Endothelial cell of umbilical vein (primary cell): Measurements from ENCODE around the gene OR5AR1. TPM values are rescaled to one million over a fixed set of nuclear protein-coding genes. Genes with fewer than 3 reads are reported as not detected.

Experiments
- BruUV-seq: library from RNA; stranded (reverse); fragments of 400-500 nt; replicated peaks from 2 replicates; lab custom pipeline; 2021; lab: Mats Ljungman, UMichigan
- CTCF ChIA-PET: fragments of 300-600, 350-600 bp; sonication (Branson Sonifier 250); formaldehyde crosslinking; loops from one replicate; lab custom pipeline; 2021; ENCODE audit warnings: antibody characterized with exemption, inconsistent platforms; lab: Charles Lee
- POLR2A ChIA-PET: fragments of 300-600, 350-600 bp; sonication (Branson Sonifier 250); formaldehyde crosslinking; loops from one replicate; lab custom pipeline; 2021; ENCODE audit warnings: antibody characterized with exemption, inconsistent platforms; lab: Charles Lee
- DNase-seq: peaks from one replicate; pipeline ENCODE4 v3.0.0-alpha.2; 2011; ENCODE audit warnings: low read depth, low spot score
- FAIRE-seq: peaks from 2 replicates; lab custom pipeline; 2011; peaks lifted over from hg19 to GRCh38; lab: Jason Lieb, UNC
- H2AFZ ChIP-seq: 2 replicates; pipeline ENCODE4 v1.6.0; 2012; ENCODE audit warnings: low read depth, low read length, control low read depth, inconsistent platforms
- H3K27ac ChIP-seq: 2 replicates; pipeline ENCODE4 v1.5.1; 2011; ENCODE audit warnings: low read depth, mild to moderate bottlenecking, control low read depth, low read length, moderate library complexity; ENCODE audit not compliant: insufficient read depth
- H3K27me3 ChIP-seq, 2 experiments: 2 replicates each; pipeline versions ENCODE4 v1.6.0 to v1.6.1; 2011; ENCODE audit warnings: low read length in 2 of 2, mixed read lengths in 1 of 2; ENCODE audit not compliant: control insufficient read depth in 2 of 2, insufficient read depth in 2 of 2
- H3K36me3 ChIP-seq, 2 experiments: 2 replicates in 1 of 2; 3 replicates in 1 of 2; pipeline ENCODE4 v1.5.1; 2011; ENCODE audit warnings: low read length in 2 of 2, mild to moderate bottlenecking in 1 of 2, moderate library complexity in 1 of 2; ENCODE audit not compliant: control insufficient read depth in 2 of 2, insufficient read depth in 2 of 2; ENCODE audit errors: extremely low read depth in 1 of 2
- H3K4me1 ChIP-seq: 3 replicates; pipeline ENCODE4 v1.5.1; 2011; ENCODE audit warnings: mild to moderate bottlenecking, low read length; ENCODE audit not compliant: control insufficient read depth, insufficient read depth; ENCODE audit errors: extremely low read depth
- H3K4me2 ChIP-seq: 2 replicates; pipeline ENCODE4 v1.6.1; 2011; ENCODE audit warnings: low read length, control low read depth, mixed read lengths; ENCODE audit not compliant: insufficient read depth
- H3K4me3 ChIP-seq, 3 experiments: fragments of 200-600 bp in 1 of 3; sonication (generic), shearing (Covaris generic) in 1 of 3; replicated peaks in 1 of 3; 2 replicates each; pipeline ENCODE4 v1.5.1; 2011 to 2016; ENCODE audit warnings: control low read depth in 3 of 3, low read length in 3 of 3, mild to moderate bottlenecking in 2 of 3, inconsistent platforms in 1 of 3, low read depth in 1 of 3, moderate library complexity in 1 of 3; ENCODE audit not compliant: insufficient read depth in 1 of 3
- H3K79me2 ChIP-seq: 2 replicates; pipeline ENCODE4 v1.6.0; 2012; ENCODE audit warnings: low read length, inconsistent platforms; ENCODE audit not compliant: control insufficient read depth, insufficient read depth
- H3K9ac ChIP-seq: replicated peaks from 2 replicates; pipeline ENCODE3; 2011; ENCODE audit warnings: low read length, control low read depth; ENCODE audit not compliant: insufficient read depth; ENCODE audit errors: extremely low read depth
- H3K9me1 ChIP-seq: replicated peaks from 3 replicates; pipeline ENCODE4 v1.6.0; 2011; ENCODE audit warnings: mild to moderate bottlenecking, low read length; ENCODE audit not compliant: control insufficient read depth, insufficient read depth; ENCODE audit errors: extremely low read depth
- H3K9me3 ChIP-seq: replicated peaks from 2 replicates; pipeline ENCODE4 v1.5.1; 2012; ENCODE audit warnings: low read length, inconsistent platforms; ENCODE audit not compliant: control insufficient read depth, insufficient read depth
- H4K20me1 ChIP-seq: replicated peaks from 2 replicates; pipeline ENCODE3; 2011; ENCODE audit warnings: mild to moderate bottlenecking, low read length; ENCODE audit not compliant: control insufficient read depth, insufficient read depth; ENCODE audit errors: extremely low read depth
- CTCF ChIP-seq, 2 donors: IDR thresholded peaks; 1 replicate in 1 of 2; 2 replicates in 1 of 2; pipeline ENCODE4 v1.5.1; 2011; ENCODE audit warnings: low read length in 2 of 2, mild to moderate bottlenecking in 2 of 2, moderate library complexity in 2 of 2, control low read depth in 1 of 2, inconsistent platforms in 1 of 2, low read depth in 1 of 2; ENCODE audit not compliant: insufficient read depth in 1 of 2; ENCODE audit errors: extremely low read depth in 1 of 2
- EZH2 ChIP-seq: IDR thresholded peaks from 2 replicates; pipeline ENCODE4 v1.6.1; 2012; ENCODE audit warnings: borderline replicate concordance, low read depth, mild to moderate bottlenecking, moderate library complexity, low read length, inconsistent platforms; ENCODE audit not compliant: severe bottlenecking
- FOS ChIP-seq: IDR thresholded peaks from 2 replicates; pipeline ENCODE4 v1.6.1; 2011; ENCODE audit warnings: mild to moderate bottlenecking, low read length, moderate library complexity, borderline replicate concordance; ENCODE audit not compliant: insufficient read depth
- GATA2 ChIP-seq: IDR thresholded peaks from 2 replicates; pipeline ENCODE4 v1.7.0; 2011; ENCODE audit warnings: low read depth, mild to moderate bottlenecking, moderate library complexity, mixed read lengths, low read length; ENCODE audit not compliant: insufficient read length, insufficient read depth
- JUN ChIP-seq: IDR thresholded peaks from 2 replicates; pipeline ENCODE4 v1.6.1; 2011; ENCODE audit warnings: borderline replicate concordance, low read depth; ENCODE audit not compliant: insufficient read length, insufficient read depth
- MAX ChIP-seq: IDR thresholded peaks from 2 replicates; pipeline ENCODE4 v1.6.1; 2011; ENCODE audit not compliant: insufficient read depth, insufficient read length
- MYC ChIP-seq: IDR thresholded peaks from one replicate; pipeline ENCODE4 v1.6.1; 2011; ENCODE audit warnings: mild to moderate bottlenecking, low read depth, low read length
- POLR2A ChIP-seq: IDR thresholded peaks from 2 replicates; pipeline ENCODE4 v1.6.1; 2012; ENCODE audit warnings: low read depth, mild to moderate bottlenecking, control low read depth, low read length
- POLR2AphosphoS5 ChIP-seq: IDR thresholded peaks from 2 replicates; pipeline ENCODE4 v1.6.1; 2012; ENCODE audit warnings: low read depth, mild to moderate bottlenecking, control low read depth, low read length, moderate library complexity; ENCODE audit not compliant: insufficient read depth
- dilution Hi-C: fragments of 300-500 bp; cut with MboI; formaldehyde crosslinking; loops from one replicate; pipeline ENCODE4 v1.15.0; 2019; ENCODE audit warnings: low sequenced_read_pairs; ENCODE audit not compliant: extremely low pct_ligation_motif_present
- intact Hi-C: fragments of 100-400 bp; cut with micrococcal nuclease; formaldehyde crosslinking; loops from one replicate; pipeline ENCODE4 v1.10.0; 2022
- polyA plus RNA-seq, 4 experiments: library from polyadenylated mRNA; depleted of rRNA in 3 of 4; stranded (reverse) in 3 of 4; unstranded in 1 of 4; fragments of >200 nt; gene quantifications; 2 replicates each; pipeline versions ENCODE4 v1.2.1 to v1.2.3, GENCODE V29; 2011 to 2012; ENCODE audit warnings: missing spikeins in 1 of 4
- total RNA-seq: library from RNA; stranded (reverse); gene quantifications from 2 replicates; pipeline ENCODE4 v1.2.3, GENCODE V29; 2021

Gene OR5AR1
- total and polyA plus RNA-seq, 2 donors (not counting 3 experiments of a cell fraction or from before 2014, with no cell fraction given), result not detected

- H3K9me1 ChIP-seq, result no peaks in the 10 kb centered on the region
- no peaks in the 10 kb centered on the region for H3K27me3 ChIP-seq
- H3K9me3 ChIP-seq, result peaks cover 6% of the 10 kb centered on the region
- BruUV-seq, result no TSS peak
- H4K20me1 ChIP-seq, result no peaks in the 10 kb centered on the region
- H3K27ac ChIP-seq, result no peak overlapping the region
- no peaks in the 10 kb centered on the region for H3K36me3 ChIP-seq
- H2AFZ ChIP-seq, result no peak overlapping the region
- DNase-seq (no peak), FAIRE-seq (no peak)
- H3K4me1 ChIP-seq, result no peaks in the 10 kb centered on the region
- H3K9ac ChIP-seq, result no peak overlapping the region
- ChIA-PET POLR2A (no interaction called here), CTCF (no interaction called here)
- intact Hi-C loops (no loop called here), dilution Hi-C loops (no loop called here)
- H3K79me2 ChIP-seq, result no peaks in the 10 kb centered on the region
- no peak overlapping the region for H3K4me2 ChIP-seq
- TF ChIP-seq POLR2A, result no peak
- TF ChIP-seq JUN, result no peak
- no peak for TF ChIP-seq EZH2
- no peak for TF ChIP-seq POLR2AphosphoS5
- TF ChIP-seq FOS, result no peak
- TF ChIP-seq GATA2, result no peak
- TF ChIP-seq MAX, result no peak
- no peak overlapping the region for H3K4me3 ChIP-seq
Observed at GRCh38 chr11:56706486-56706885, 43.0 kb downstream of the OR5AR1 start.

DNA sequence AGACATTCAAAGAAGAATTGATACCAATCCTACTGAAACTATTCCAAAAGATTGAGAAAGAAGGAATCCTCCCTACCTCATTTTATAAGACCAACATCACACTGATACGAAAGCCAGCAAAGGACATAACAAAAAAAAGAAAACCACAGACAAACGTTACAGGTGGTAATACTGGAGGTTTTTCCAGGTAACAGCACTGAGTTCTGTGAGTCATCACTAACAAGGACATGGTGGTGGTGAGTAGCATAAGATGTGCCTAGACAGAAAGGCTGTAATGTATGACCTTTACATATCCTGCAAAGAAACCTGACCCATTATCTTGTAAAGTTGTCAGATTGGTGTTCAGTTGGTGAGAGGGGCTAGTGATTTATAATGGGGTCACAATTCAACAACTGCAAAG lies 50.7 kb downstream of the OR5AR1 start:
- no TSS peak for BruUV-seq
- Histone ChIP-seq H3K9ac (no peak overlapping the region), H4K20me1 (no peaks in the 10 kb centered on the region), H3K9me1 (no peaks in the 10 kb centered on the region), H3K4me3 (no peak overlapping the region), H3K79me2 (no peaks in the 10 kb centered on the region), H3K36me3 (no peaks in the 10 kb centered on the region), H3K27ac (no peak overlapping the region), H2AFZ (no peak overlapping the region), H3K4me1 (no peaks in the 10 kb centered on the region), H3K4me2 (no peak overlapping the region), H3K9me3 (no peaks in the 10 kb centered on the region), H3K27me3 (no peaks in the 10 kb centered on the region)
- no peak for FAIRE-seq
- TF ChIP-seq POLR2A, result no peak
- TF ChIP-seq EZH2, result no peak
- no peak for TF ChIP-seq FOS
- TF ChIP-seq CTCF (IDR thresholded peaks at IDR 0.05; ENCODE audit: extremely low read depth in 1 of 2, insufficient read depth in 1 of 2, low read depth in 1 of 2, low read length in 2 of 2), result no peak
- TF ChIP-seq MAX, result no peak
- no peak for TF ChIP-seq GATA2
- no peak for TF ChIP-seq JUN
- no peak for TF ChIP-seq MYC
- TF ChIP-seq POLR2AphosphoS5, result no peak
- dilution Hi-C loops, result no loop called here
- CTCF ChIA-PET, result no interaction called here
- intact Hi-C loops, result no loop called here
- DNase-seq, result no peak
- POLR2A ChIA-PET, result no interaction called here
